ENCODE data around the gene SERTAD1. TPM values are rescaled to one million over a fixed set of nuclear protein-coding genes. Genes with fewer than 3 reads are reported as not detected.

Gene SERTAD1
- total and polyA plus RNA-seq, 2 of the 8 experiments (the other 6 are each of a cell fraction or from before 2014, with no cell fraction given) = 5.4 to 6.6 TPM

GRCh38 chr19:40450664-40451063, 24.9 kb upstream of the SERTAD1 start (continued):
- TF ChIP-seq, protein P1, sequence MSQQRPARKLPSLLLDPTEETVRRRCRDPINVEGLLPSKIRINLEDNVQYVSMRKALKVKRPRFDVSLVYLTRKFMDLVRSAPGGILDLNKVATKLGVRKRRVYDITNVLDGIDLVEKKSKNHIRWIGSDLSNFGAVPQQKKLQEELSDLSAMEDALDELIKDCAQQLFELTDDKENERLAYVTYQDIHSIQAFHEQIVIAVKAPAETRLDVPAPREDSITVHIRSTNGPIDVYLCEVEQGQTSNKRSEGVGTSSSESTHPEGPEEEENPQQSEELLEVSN (IDR thresholded peaks at IDR 0.05) = no peak
- TF ChIP-seq SP4 (IDR thresholded peaks at IDR 0.05; ENCODE audit: low read length) = no peak
- TF ChIP-seq ASH2L (IDR thresholded peaks at IDR 0.05; ENCODE audit: low read length) = no peak
- TF ChIP-seq HDAC2 (IDR thresholded peaks at IDR 0.05; ENCODE audit: borderline replicate concordance in 1 of 2, low read depth in 2 of 2, low read length in 2 of 2) = no peak
- TF ChIP-seq CBX5 (IDR thresholded peaks at IDR 0.05; ENCODE audit: low read depth, low read length) = no peak
- no peak for TF ChIP-seq RNF2 (IDR thresholded peaks at IDR 0.05; ENCODE audit: borderline replicate concordance, low read depth, low read length, missing control alignments, poor library complexity, severe bottlenecking)
